ENCODE measurements around the gene ACMSD. TPM values are rescaled to one million over a fixed set of nuclear protein-coding genes. Genes with fewer than 3 reads are reported as not detected.
"Not testable (repeated sequence)": the region's sequence is repeated elsewhere in the genome, so short reads cannot be mapped to it uniquely, and the experiment has no call there.

Gene ACMSD
- total RNA-seq, 2 experiments from 2014 or later, result not detected

DNA sequence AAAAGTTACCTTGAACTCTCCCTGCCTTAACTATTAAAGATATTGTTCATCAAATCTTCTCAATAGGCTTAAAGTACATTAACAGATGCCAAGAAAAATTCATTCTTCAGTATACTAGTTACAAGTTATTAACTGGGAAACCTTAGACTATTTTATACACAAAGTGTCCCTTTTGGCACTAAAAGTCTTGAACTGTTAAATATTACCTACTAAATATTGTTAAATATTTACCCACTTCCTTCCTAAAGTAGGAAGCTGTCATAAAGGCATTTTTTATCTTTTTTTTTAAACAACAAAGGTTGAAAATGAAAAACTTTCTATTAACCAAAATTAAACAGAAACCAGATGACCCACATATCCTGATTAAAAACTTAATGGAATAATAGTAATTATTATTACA, 60.8 kb downstream of the ACMSD start:
- no TSS peak for BruUV-seq (replicated peaks)
- Histone ChIP-seq H3K27ac (ENCODE audit: low read depth, low read length, poor library complexity, severe bottlenecking) (no peak overlapping the region), H3K4me3 (ENCODE audit: low read depth, low read length, poor library complexity, severe bottlenecking) (no peak overlapping the region), H3K9me2 (ENCODE audit: insufficient read depth, low read length) (no peaks in the 10 kb centered on the region), H2AFZ (ENCODE audit: low read length) (no peak overlapping the region), H3K4me1 (ENCODE audit: insufficient read depth, low read length, poor library complexity, severe bottlenecking) (no peaks in the 10 kb centered on the region), H3K36me3 (ENCODE audit: insufficient read depth, low read length) (no peaks in the 10 kb centered on the region), H3K4me2 (ENCODE audit: low read length) (no peak overlapping the region), H4K20me1 (ENCODE audit: insufficient read depth, low read length) (no peaks in the 10 kb centered on the region), H3K79me2 (ENCODE audit: insufficient read depth, low read depth, low read length) (no peaks in the 10 kb centered on the region), H3K9me3 (ENCODE audit: low read length) (no peaks in the 10 kb centered on the region)
- ChIA-PET POLR2A (no interaction called here), CTCF (ENCODE audit: unreplicated experiment) (no interaction called here)
- DNase-seq (ENCODE audit: low spot score), result no peak
- intact Hi-C loops (cut with micrococcal nuclease; ENCODE audit: unreplicated experiment), result loop anchor here (5.0 to 10.0 kb wide), 3 partner anchors 117 to 1014 kb away; no protein-coding TSS in a partner anchor
- no peak for TF ChIP-seq EZH2phosphoT487 (IDR thresholded peaks at IDR 0.05; ENCODE audit: borderline replicate concordance, low read depth, low read length)
- TF ChIP-seq, protein P1, sequence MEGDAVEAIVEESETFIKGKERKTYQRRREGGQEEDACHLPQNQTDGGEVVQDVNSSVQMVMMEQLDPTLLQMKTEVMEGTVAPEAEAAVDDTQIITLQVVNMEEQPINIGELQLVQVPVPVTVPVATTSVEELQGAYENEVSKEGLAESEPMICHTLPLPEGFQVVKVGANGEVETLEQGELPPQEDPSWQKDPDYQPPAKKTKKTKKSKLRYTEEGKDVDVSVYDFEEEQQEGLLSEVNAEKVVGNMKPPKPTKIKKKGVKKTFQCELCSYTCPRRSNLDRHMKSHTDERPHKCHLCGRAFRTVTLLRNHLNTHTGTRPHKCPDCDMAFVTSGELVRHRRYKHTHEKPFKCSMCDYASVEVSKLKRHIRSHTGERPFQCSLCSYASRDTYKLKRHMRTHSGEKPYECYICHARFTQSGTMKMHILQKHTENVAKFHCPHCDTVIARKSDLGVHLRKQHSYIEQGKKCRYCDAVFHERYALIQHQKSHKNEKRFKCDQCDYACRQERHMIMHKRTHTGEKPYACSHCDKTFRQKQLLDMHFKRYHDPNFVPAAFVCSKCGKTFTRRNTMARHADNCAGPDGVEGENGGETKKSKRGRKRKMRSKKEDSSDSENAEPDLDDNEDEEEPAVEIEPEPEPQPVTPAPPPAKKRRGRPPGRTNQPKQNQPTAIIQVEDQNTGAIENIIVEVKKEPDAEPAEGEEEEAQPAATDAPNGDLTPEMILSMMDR (conservative IDR thresholded peaks at IDR 0.05; ENCODE audit: low read length), result no peak

DNA sequence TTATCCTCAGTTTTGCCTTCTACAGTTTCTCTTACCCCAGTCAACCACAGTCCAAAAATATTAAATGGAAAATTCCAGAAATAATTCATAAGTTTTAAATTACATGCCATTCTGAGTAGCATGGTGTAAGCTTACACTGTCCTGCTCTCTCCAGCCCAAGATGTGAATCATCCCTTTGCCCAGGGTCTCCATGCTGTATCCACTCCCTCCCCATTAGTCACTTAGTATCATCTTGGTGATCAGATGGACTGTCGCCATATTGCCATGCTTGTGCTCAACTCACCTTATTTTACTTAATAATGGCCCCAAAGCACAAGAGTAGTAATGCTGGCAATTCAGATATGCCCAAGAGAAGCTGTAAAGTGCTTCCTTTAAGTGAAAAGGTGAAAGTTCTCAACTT, 61.7 kb downstream of the ACMSD start:
- no peaks in the 10 kb centered on the region for H3K79me2 ChIP-seq (ENCODE audit: insufficient read depth, low read depth, low read length)
- no peaks in the 10 kb centered on the region for H3K9me3 ChIP-seq (ENCODE audit: low read length)
- BruUV-seq (replicated peaks), result no TSS peak
- no peaks in the 10 kb centered on the region for H3K4me1 ChIP-seq (ENCODE audit: insufficient read depth, low read length, poor library complexity, severe bottlenecking)
- no peak for DNase-seq (ENCODE audit: low spot score)
- TF ChIP-seq, protein P1 (conservative IDR thresholded peaks at IDR 0.05; ENCODE audit: low read length), result no peak
- no peak for TF ChIP-seq EZH2phosphoT487 (IDR thresholded peaks at IDR 0.05; ENCODE audit: borderline replicate concordance, low read depth, low read length)
- ChIA-PET CTCF (ENCODE audit: unreplicated experiment) (no interaction called here), POLR2A (interaction anchor here (1.2 kb wide), 1 partner anchor 238 kb away, joined by 3 read pairs; no protein-coding TSS in a partner anchor)
- H3K9me2 ChIP-seq (ENCODE audit: insufficient read depth, low read length), result no peaks in the 10 kb centered on the region
- no peak overlapping the region for H3K27ac ChIP-seq (ENCODE audit: low read depth, low read length, poor library complexity, severe bottlenecking)
- H4K20me1 ChIP-seq (ENCODE audit: insufficient read depth, low read length), result no peaks in the 10 kb centered on the region
- no peaks in the 10 kb centered on the region for H3K36me3 ChIP-seq (ENCODE audit: insufficient read depth, low read length)
- no peak overlapping the region for H3K4me3 ChIP-seq (ENCODE audit: low read depth, low read length, poor library complexity, severe bottlenecking)
- H3K4me2 ChIP-seq (ENCODE audit: low read length), result no peak overlapping the region
- H2AFZ ChIP-seq (ENCODE audit: low read length), result no peak overlapping the region
- intact Hi-C loops (cut with micrococcal nuclease; ENCODE audit: unreplicated experiment), result no loop called here

DNA sequence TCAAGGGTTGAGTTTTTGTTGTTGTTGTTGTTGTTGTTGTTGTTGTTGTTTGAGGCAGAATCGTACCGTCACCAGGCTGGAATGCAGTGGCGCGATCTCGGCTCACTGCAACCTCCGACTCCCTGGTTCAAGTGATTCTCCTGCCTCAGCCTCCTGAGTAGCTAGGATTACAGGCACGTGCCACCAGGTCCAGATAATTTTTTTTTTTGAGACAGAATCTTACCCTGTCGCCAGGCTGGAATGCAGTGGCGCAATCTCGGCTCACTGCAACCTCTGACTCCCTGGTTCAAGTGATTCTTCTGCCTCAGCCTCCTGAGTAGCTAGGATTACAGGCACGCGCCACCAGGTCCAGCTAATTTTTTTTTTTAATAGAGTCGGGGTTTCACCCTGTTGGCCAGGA, 65.3 kb downstream of the ACMSD start:
- H3K4me3 ChIP-seq (ENCODE audit: low read depth, low read length, poor library complexity, severe bottlenecking); CTCF ChIA-PET (ENCODE audit: unreplicated experiment): not testable (repeated sequence)
- POLR2A ChIA-PET, result interaction anchor here (0.6 kb wide), 1 partner anchor 165 kb away, joined by 4 read pairs; no protein-coding TSS in a partner anchor

More for the DNA sequence above, 65.3 kb downstream of the ACMSD start:
- DNase-seq (ENCODE audit: low spot score); H3K9me2 ChIP-seq (ENCODE audit: insufficient read depth, low read length); H3K27ac ChIP-seq (ENCODE audit: low read depth, low read length, poor library complexity, severe bottlenecking); H4K20me1 ChIP-seq (ENCODE audit: insufficient read depth, low read length); intact Hi-C loops (cut with micrococcal nuclease; ENCODE audit: unreplicated experiment); BruUV-seq (replicated peaks); H3K4me2 ChIP-seq (ENCODE audit: low read length); H3K9me3 ChIP-seq (ENCODE audit: low read length); H3K79me2 ChIP-seq (ENCODE audit: insufficient read depth, low read depth, low read length); H3K4me1 ChIP-seq (ENCODE audit: insufficient read depth, low read length, poor library complexity, severe bottlenecking); H3K36me3 ChIP-seq (ENCODE audit: insufficient read depth, low read length); H2AFZ ChIP-seq (ENCODE audit: low read length): not testable (repeated sequence)

Data from OCI-LY7 (cell line).